HepG2 (cell line): ENCODE measurements around the gene ANKHD1. TPM values are rescaled to one million over a fixed set of nuclear protein-coding genes. Genes with fewer than 3 reads are reported as not detected.

Experiments used
- CENPX ChIP-seq: sonication (generic); formaldehyde crosslinking; IDR thresholded peaks from 2 replicates; pipeline ENCODE4 v1.9.0; 2021; ENCODE audit warnings: mild to moderate bottlenecking, missing genetic modification reagents, moderate library complexity
- HNRNPL ChIP-seq: fragments of 200-400 bp; formaldehyde crosslinking; IDR thresholded peaks from 2 replicates; pipeline ENCODE4 v1.6.1; 2017; ENCODE audit warnings: mild to moderate bottlenecking, low read depth, low read length
- IRF2 ChIP-seq: IDR thresholded peaks from 2 replicates; pipeline ENCODE4 v1.6.1; 2018; ENCODE audit warnings: missing genetic modification reagents, missing compliant biosample characterization
- JARID2 ChIP-seq: sonication (generic); formaldehyde crosslinking; IDR thresholded peaks from 2 replicates; pipeline ENCODE4 v1.8.1; 2023; ENCODE audit warnings: missing genetic modification reagents, inconsistent platforms; ENCODE audit not compliant: insufficient replicate concordance
- KDM6A ChIP-seq: IDR thresholded peaks from 2 replicates; pipeline ENCODE4 v1.6.1; 2016; ENCODE audit warnings: low read depth
- MAFK ChIP-seq, 2 experiments: IDR thresholded peaks in 1 of 2; conservative IDR thresholded peaks in 1 of 2; 2 replicates each; pipeline ENCODE4 v1.6.1; 2011; ENCODE audit warnings: improper control_type of control experiment in 2 of 2, low read length in 2 of 2
- MED1 ChIP-seq: sonication (generic); formaldehyde crosslinking; IDR thresholded peaks from 2 replicates; pipeline ENCODE4 v1.4.0; 2020; ENCODE audit warnings: missing genetic modification reagents
- NFKB2 ChIP-seq: sonication (generic); formaldehyde crosslinking; IDR thresholded peaks from 2 replicates; pipeline ENCODE4 v1.4.0; 2020; ENCODE audit warnings: missing genetic modification reagents, borderline replicate concordance
- NONO ChIP-seq, 2 experiments: fragments of 450-650 bp in 1 of 2; sonication (generic) in 1 of 2; formaldehyde crosslinking in 1 of 2; IDR thresholded peaks in 1 of 2; conservative IDR thresholded peaks in 1 of 2; 2 replicates each; pipeline versions ENCODE4 v1.6.1 to v1.8.0; 2017 to 2022; ENCODE audit warnings: mild to moderate bottlenecking in 1 of 2, missing genetic modification reagents in 1 of 2, moderate library complexity in 1 of 2
- PHB2 ChIP-seq: fragments of 450-650 bp; IDR thresholded peaks from 2 replicates; pipeline ENCODE4 v1.6.1; 2018; ENCODE audit not compliant: partially characterized antibody
- PITX1 ChIP-seq: sonication (generic); formaldehyde crosslinking; IDR thresholded peaks from 2 replicates; pipeline ENCODE4 v1.5.1; 2020; ENCODE audit warnings: mild to moderate bottlenecking, missing genetic modification reagents
- POLR2G ChIP-seq: fragments of 200-400 bp; formaldehyde crosslinking; IDR thresholded peaks from 2 replicates; pipeline ENCODE4 v1.6.1; 2018; ENCODE audit warnings: mild to moderate bottlenecking, low read depth, low read length, moderate library complexity
- RFX5 ChIP-seq: IDR thresholded peaks from 2 replicates; pipeline ENCODE4 v1.6.1; 2011; ENCODE audit warnings: low read depth, low read length, improper control_type of control experiment
- SKI ChIP-seq: fragments of 450-650 bp; IDR thresholded peaks from one replicate; pipeline ENCODE4 v1.6.1; 2018; ENCODE audit warnings: mild to moderate bottlenecking; ENCODE audit not compliant: partially characterized antibody
- SP2 ChIP-seq: sonication (generic); formaldehyde crosslinking; IDR thresholded peaks from 2 replicates; pipeline ENCODE4 v1.5.1; 2020; ENCODE audit warnings: mild to moderate bottlenecking, missing genetic modification reagents
- WIZ ChIP-seq: sonication (generic); formaldehyde crosslinking; IDR thresholded peaks from 2 replicates; pipeline ENCODE4 v1.5.1; 2020; ENCODE audit warnings: mild to moderate bottlenecking, missing genetic modification reagents
- ZNF335 ChIP-seq: sonication (generic); formaldehyde crosslinking; IDR thresholded peaks from 2 replicates; pipeline ENCODE4 v1.4.0; 2020; ENCODE audit warnings: missing genetic modification reagents
- ZNF34 ChIP-seq: sonication (generic); formaldehyde crosslinking; IDR thresholded peaks from 2 replicates; pipeline ENCODE4 v1.4.0; 2020; ENCODE audit warnings: mild to moderate bottlenecking, missing genetic modification reagents, borderline replicate concordance
- ZNF343 ChIP-seq: sonication (generic); formaldehyde crosslinking; IDR thresholded peaks from 2 replicates; pipeline ENCODE4 v1.4.0; 2020; ENCODE audit warnings: mild to moderate bottlenecking, missing genetic modification reagents
- ZNF629 ChIP-seq: sonication (generic); formaldehyde crosslinking; conservative IDR thresholded peaks from 2 replicates; pipeline ENCODE4 v1.5.0; 2020; ENCODE audit warnings: missing genetic modification reagents
- ZNF720 ChIP-seq: sonication (generic); formaldehyde crosslinking; IDR thresholded peaks from 2 replicates; pipeline ENCODE4 v1.4.0; 2020; ENCODE audit warnings: missing genetic modification reagents
- ZNF773 ChIP-seq: sonication (generic); formaldehyde crosslinking; IDR thresholded peaks from 2 replicates; pipeline ENCODE4 v1.4.0; 2020; ENCODE audit warnings: missing genetic modification reagents, borderline replicate concordance
- ZSCAN20 ChIP-seq: sonication (generic); formaldehyde crosslinking; IDR thresholded peaks from 2 replicates; pipeline ENCODE4 v1.4.0; 2020; ENCODE audit warnings: missing genetic modification reagents, mild to moderate bottlenecking, borderline replicate concordance
- ZSCAN31 ChIP-seq: sonication (generic); formaldehyde crosslinking; IDR thresholded peaks from 2 replicates; pipeline ENCODE4 v1.5.0; 2020; ENCODE audit warnings: low read depth, mild to moderate bottlenecking, missing genetic modification reagents
- polyA plus RNA-seq, 8 experiments: library from polyadenylated mRNA; depleted of rRNA in 3 of 8; stranded (reverse) in 7 of 8; unstranded in 1 of 8; fragments of >200 nt; fragmentation: Illumina TruSeq in 4 of 8; extraction: Trizol in 4 of 8; gene quantifications; 2 replicates each; pipeline versions ENCODE4 v1.2.1 to v1.2.3, GENCODE V29; 2011 to 2016; ENCODE audit warnings: low read depth in 4 of 8, missing spikeins in 1 of 8, mixed read lengths in 1 of 8; ENCODE audit not compliant: insufficient read depth in 1 of 8
- total RNA-seq, 5 experiments: library from RNA; depleted of rRNA; stranded (reverse); fragments of >200 nt; fragmentation: Illumina TruSeq; extraction: Trizol; gene quantifications; 2 replicates each; pipeline ENCODE4 v1.2.3, GENCODE V29; 2016; ENCODE audit warnings: low read depth in 1 of 5
- TF ChIP-seq, protein P1 (sequence below): sonication (generic); formaldehyde crosslinking; IDR thresholded peaks from 2 replicates; pipeline ENCODE4 v1.8.0; 2022; ENCODE audit warnings: missing genetic modification reagents, mild to moderate bottlenecking, inconsistent platforms, borderline replicate concordance
- TF ChIP-seq, protein P2 (sequence below): sonication (generic); formaldehyde crosslinking; IDR thresholded peaks from 2 replicates; pipeline ENCODE4 v1.8.1; 2022; ENCODE audit warnings: low read depth, mild to moderate bottlenecking, missing genetic modification reagents

The ANKHD1 gene
- total and polyA plus RNA-seq, 2 of the 13 experiments (the other 11 are each of a cell fraction or from before 2014, with no cell fraction given): 69.9 to 82.0 TPM

DNA sequence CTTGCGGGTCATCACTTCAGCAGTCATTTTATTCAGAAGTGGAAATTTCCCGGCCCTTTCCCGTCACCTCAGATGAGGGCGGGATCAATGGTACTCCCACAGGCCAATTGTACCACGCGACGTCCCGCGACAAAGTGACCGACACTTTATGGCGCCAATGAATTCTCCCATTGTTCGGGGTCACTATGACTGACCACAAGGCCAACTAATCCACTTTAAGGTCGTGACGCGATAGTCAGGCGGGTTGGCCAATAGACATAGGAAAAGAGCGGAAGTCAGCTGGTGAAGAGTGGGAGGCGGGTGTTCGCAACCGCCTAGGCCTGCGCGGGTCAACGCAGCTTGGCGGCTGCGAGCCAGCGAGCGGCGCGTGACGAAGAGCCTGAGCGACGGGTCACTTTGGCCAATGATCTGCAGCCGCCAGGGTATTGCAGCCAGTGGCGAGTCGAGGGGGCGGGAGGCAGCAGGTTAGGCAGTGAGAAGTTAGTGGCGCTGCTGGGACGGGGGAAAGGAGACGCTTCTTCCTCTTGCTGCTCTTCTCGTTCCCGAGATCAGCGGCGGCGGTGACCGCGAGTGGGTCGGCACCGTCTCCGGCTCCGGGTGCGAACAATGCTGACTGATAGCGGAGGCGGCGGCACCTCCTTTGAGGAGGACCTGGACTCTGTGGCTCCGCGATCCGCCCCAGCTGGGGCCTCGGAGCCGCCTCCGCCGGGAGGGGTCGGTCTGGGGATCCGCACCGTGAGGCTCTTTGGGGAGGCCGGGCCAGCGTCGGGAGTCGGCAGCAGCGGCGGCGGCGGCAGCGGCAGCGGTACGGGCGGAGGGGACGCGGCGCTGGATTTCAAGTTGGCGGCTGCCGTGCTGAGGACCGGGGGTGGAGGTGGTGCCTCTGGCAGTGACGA is at the start of gene ANKHD1 (continued):
- TF ChIP-seq NFKB2 (CRISPR knock-in tag): peak; percentile 75; the same call in 1 of the 2 replicates
- 0 out of 2 replicates have a peak, but pooled peaks have one; percentile 34 for TF ChIP-seq ZNF773 (CRISPR knock-in tag)
- peak; percentile 56 for TF ChIP-seq RFX5
- TF ChIP-seq SP2 (CRISPR knock-in tag): peak; percentile 93
- peak; percentile 29; the same call in 1 of the 2 replicates for TF ChIP-seq IRF2 (CRISPR knock-in tag)
- TF ChIP-seq WIZ: peak; percentile 71
- no peak for TF ChIP-seq ZNF720
- TF ChIP-seq, protein P1, sequence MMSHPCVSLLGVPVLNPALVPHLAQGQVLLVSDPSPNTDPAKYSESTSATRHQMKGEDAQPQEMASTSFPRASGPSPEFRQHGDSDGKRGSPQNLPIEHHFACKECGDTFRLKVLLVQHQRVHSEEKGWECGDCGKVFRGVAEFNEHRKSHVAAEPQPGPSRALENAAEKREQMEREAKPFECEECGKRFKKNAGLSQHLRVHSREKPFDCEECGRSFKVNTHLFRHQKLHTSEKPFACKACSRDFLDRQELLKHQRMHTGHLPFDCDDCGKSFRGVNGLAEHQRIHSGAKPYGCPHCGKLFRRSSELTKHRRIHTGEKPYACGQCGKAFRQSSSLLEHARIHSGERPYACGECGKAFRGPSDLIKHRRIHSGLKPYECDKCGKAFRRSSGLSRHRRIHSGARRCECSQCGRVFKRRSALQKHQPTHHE (CRISPR knock-in tag): peak; percentile 86; the same call in 1 of the 2 replicates
- peak; percentile 66 for TF ChIP-seq POLR2G
- peak; percentile 41 for TF ChIP-seq SKI
- TF ChIP-seq, protein P2, sequence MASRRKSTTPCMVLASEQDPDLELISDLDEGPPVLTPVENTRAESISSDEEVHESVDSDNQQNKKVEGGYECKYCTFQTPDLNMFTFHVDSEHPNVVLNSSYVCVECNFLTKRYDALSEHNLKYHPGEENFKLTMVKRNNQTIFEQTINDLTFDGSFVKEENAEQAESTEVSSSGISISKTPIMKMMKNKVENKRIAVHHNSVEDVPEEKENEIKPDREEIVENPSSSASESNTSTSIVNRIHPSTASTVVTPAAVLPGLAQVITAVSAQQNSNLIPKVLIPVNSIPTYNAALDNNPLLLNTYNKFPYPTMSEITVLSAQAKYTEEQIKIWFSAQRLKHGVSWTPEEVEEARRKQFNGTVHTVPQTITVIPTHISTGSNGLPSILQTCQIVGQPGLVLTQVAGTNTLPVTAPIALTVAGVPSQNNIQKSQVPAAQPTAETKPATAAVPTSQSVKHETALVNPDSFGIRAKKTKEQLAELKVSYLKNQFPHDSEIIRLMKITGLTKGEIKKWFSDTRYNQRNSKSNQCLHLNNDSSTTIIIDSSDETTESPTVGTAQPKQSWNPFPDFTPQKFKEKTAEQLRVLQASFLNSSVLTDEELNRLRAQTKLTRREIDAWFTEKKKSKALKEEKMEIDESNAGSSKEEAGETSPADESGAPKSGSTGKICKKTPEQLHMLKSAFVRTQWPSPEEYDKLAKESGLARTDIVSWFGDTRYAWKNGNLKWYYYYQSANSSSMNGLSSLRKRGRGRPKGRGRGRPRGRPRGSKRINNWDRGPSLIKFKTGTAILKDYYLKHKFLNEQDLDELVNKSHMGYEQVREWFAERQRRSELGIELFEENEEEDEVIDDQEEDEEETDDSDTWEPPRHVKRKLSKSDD (CRISPR knock-in tag): 0 out of 2 replicates have a peak, but pooled peaks have one; percentile 27
- TF ChIP-seq ZNF629: no peak
- TF ChIP-seq MED1 (CRISPR knock-in tag): peak; percentile 41; the same call in 1 of the 2 replicates
- no peak for TF ChIP-seq PHB2
- TF ChIP-seq KDM6A: peak; percentile 3; the same call in 1 of the 2 replicates
- TF ChIP-seq CENPX (CRISPR knock-in tag): no peak
- TF ChIP-seq ZNF335 (CRISPR knock-in tag): 0 out of 2 replicates have a peak, but pooled peaks have one; percentile 47
- peak; percentile 81 for TF ChIP-seq JARID2 (CRISPR knock-in tag)
- 0 out of 2 replicates have a peak, but pooled peaks have one; percentile 32 for TF ChIP-seq HNRNPL
- TF ChIP-seq ZNF34 (CRISPR knock-in tag): peak; percentile 59; the same call in 1 of the 2 replicates
- TF ChIP-seq ZSCAN20: peak; percentile 88; the same call in 1 of the 2 replicates
- no peak; the same call in 1 of the 2 replicates for TF ChIP-seq PITX1 (CRISPR knock-in tag)
- TF ChIP-seq MAFK (conservative IDR thresholded peaks at IDR 0.05 in 1 of 2, IDR thresholded peaks at IDR 0.05 in 1 of 2; ENCODE audit: low read length in 2 of 2): no peak
- TF ChIP-seq ZNF343 (CRISPR knock-in tag): peak; percentile 65; the same call in 1 of the 2 replicates
- peak; percentile 47 for TF ChIP-seq ZSCAN31 (CRISPR knock-in tag)
- no peak for TF ChIP-seq NONO (IDR thresholded peaks at IDR 0.05)
- TF ChIP-seq NONO (CRISPR knock-in tag; conservative IDR thresholded peaks at IDR 0.05): peak; percentile 54; the same call in 1 of the 2 replicates
